ENCODE data around the gene CARNS1. TPM values are rescaled to one million over a fixed set of nuclear protein-coding genes. Genes with fewer than 3 reads are reported as not detected.
"Not testable (repeated sequence)": the region's sequence is repeated elsewhere in the genome, so short reads cannot be mapped to it uniquely, and the experiment has no call there.

Gene CARNS1
- total RNA-seq, 3 donors from 2014 or later (not counting 1 experiment from before 2014, with no cell fraction given) = 25.0 to 29.0 (median 25.0) TPM

DNA sequence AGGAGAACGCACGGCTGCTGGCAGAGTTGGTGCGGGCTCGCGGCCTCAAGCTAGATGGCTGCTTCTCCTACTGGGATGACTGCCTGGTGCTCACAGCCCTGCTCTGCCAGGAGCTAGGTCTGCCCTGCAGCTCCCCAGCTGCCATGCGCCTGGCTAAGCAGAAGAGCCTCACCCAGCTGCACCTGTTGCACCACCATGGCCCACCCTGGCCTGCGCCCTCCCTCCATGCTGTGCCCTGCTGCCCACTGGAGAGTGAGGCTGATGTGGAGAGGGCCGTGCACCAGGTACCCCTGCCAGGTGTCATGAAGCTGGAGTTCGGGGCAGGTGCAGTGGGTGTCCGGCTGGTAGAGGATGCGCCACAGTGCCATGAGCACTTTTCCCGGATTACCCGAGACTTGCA, 8.0 kb downstream of the CARNS1 start:
- Mint-ChIP-seq H3K4me1 (peaks cover 18 to 44% of the 10 kb centered on the region in 2 donors), H3K27ac (no peak overlapping the region), H3K36me3 (no peaks in the 10 kb centered on the region), H3K27me3 (ENCODE audit: low read depth in 2 of 2) (no peaks in the 10 kb centered on the region), H3K9me3 (no peaks in the 10 kb centered on the region), H3K4me3 (no peak overlapping the region)
- H3K4me1 ChIP-seq (ENCODE audit: control insufficient read depth, insufficient read depth, low read length) = peaks cover 42% of the 10 kb centered on the region
- WGBS (ENCODE audit: insufficient coverage) = 97% methylated on average over 13 of the region's 13 CpGs
- intact Hi-C loops (cut with micrococcal nuclease) = no loop called here
- H3K27ac ChIP-seq (ENCODE audit: low read length) = no peak overlapping the region
- ATAC-seq (no peak), DNase-seq (no peak)
- no peaks in the 10 kb centered on the region for H3K36me3 ChIP-seq (ENCODE audit: control insufficient read depth, insufficient read depth, low read length)
- TF ChIP-seq CTCF (IDR thresholded peaks at IDR 0.05) = no peak
- no peaks in the 10 kb centered on the region for H3K9me3 ChIP-seq (ENCODE audit: control insufficient read depth, insufficient read depth, low read length)
- H3K27me3 ChIP-seq (ENCODE audit: control insufficient read depth, insufficient read depth, low read length) = no peaks in the 10 kb centered on the region
- no peak overlapping the region for H3K4me3 ChIP-seq (ENCODE audit: low read length)

GRCh38 chr11:67423891-67424613, 8.6 kb downstream of the CARNS1 start:
- H3K36me3 ChIP-seq (ENCODE audit: control insufficient read depth, insufficient read depth, low read length) = no peaks in the 10 kb centered on the region
- Mint-ChIP-seq H3K9me3 (no peaks in the 10 kb centered on the region), H3K4me3 (no peak overlapping the region), H3K27me3 (ENCODE audit: low read depth in 2 of 2) (no peaks in the 10 kb centered on the region), H3K36me3 (no peaks in the 10 kb centered on the region), H3K27ac (no peak overlapping the region), H3K4me1 (peaks cover 23 to 44% of the 10 kb centered on the region in 2 donors)
- no peak for TF ChIP-seq CTCF (IDR thresholded peaks at IDR 0.05)
- ATAC-seq (no peak), DNase-seq (no peak)
- WGBS (ENCODE audit: insufficient coverage) = 85% methylated on average over 34 of the region's 34 CpGs
- no peaks in the 10 kb centered on the region for H3K27me3 ChIP-seq (ENCODE audit: control insufficient read depth, insufficient read depth, low read length)
- peaks cover 42% of the 10 kb centered on the region for H3K4me1 ChIP-seq (ENCODE audit: control insufficient read depth, insufficient read depth, low read length)
- intact Hi-C loops (cut with micrococcal nuclease) = no loop called here
- no peak overlapping the region for H3K4me3 ChIP-seq (ENCODE audit: low read length)
- no peak overlapping the region for H3K27ac ChIP-seq (ENCODE audit: low read length)
- no peaks in the 10 kb centered on the region for H3K9me3 ChIP-seq (ENCODE audit: control insufficient read depth, insufficient read depth, low read length)

GRCh38 chr11:67427364-67427859, 11.9 kb downstream of the CARNS1 start:
- H3K4me3 Mint-ChIP-seq = peak overlapping the region; percentile 93
- not testable (repeated sequence) for ATAC-seq

More at GRCh38 chr11:67427364-67427859, 11.9 kb downstream of the CARNS1 start:
- intact Hi-C loops (cut with micrococcal nuclease) = loop anchor here (5.0 kb wide), 1 partner anchor 35 kb away; no protein-coding TSS in a partner anchor
- H3K9me3 Mint-ChIP-seq; H3K9me3 ChIP-seq (ENCODE audit: control insufficient read depth, insufficient read depth, low read length); H3K27me3 ChIP-seq (ENCODE audit: control insufficient read depth, insufficient read depth, low read length); DNase-seq; H3K27me3 Mint-ChIP-seq (ENCODE audit: low read depth in 2 of 2); H3K36me3 Mint-ChIP-seq: not testable (repeated sequence)
- Histone ChIP-seq H3K4me3 (ENCODE audit: low read length) (peak overlapping the region; percentile 74), H3K36me3 (ENCODE audit: control insufficient read depth, insufficient read depth, low read length) (peaks cover 14% of the 10 kb centered on the region), H3K27ac (ENCODE audit: low read length) (peak overlapping the region; percentile 83), H3K4me1 (ENCODE audit: control insufficient read depth, insufficient read depth, low read length) (peaks cover 38% of the 10 kb centered on the region)
- WGBS (ENCODE audit: insufficient coverage) = 75% methylated on average over 19 of the region's 19 CpGs
- Mint-ChIP-seq H3K27ac (peak overlapping the region; percentile 92 to 94), H3K4me1 (peaks cover 26 to 33% of the 10 kb centered on the region in 2 donors)
